AG09319 (cell line): ENCODE measurements around the gene EMCN.
A peak's percentile ranks its signal among the peaks of the same experiment; 100 is the strongest.

Source experiments
- DNase-seq: peaks from one replicate; pipeline ENCODE4 v3.0.0-alpha.2; 2010; ENCODE audit warnings: low read depth; ENCODE audit errors: extremely low read depth
- CTCF ChIP-seq: IDR thresholded peaks from 2 replicates; pipeline ENCODE4 v1.5.1; 2011; ENCODE audit warnings: low read depth, mild to moderate bottlenecking, inconsistent platforms, low read length, moderate library complexity

EMCN gene

GRCh38 chr4:100428051-100428450 is 89.8 kb downstream of the EMCN start:
- no peak for TF ChIP-seq CTCF
- DNase-seq = no peak

- TF ChIP-seq CTCF = no peak
- no peak for DNase-seq
Measured at GRCh38 chr4:100424376-100424775, 93.4 kb downstream of the EMCN start.

- no peak for TF ChIP-seq CTCF
- no peak for DNase-seq
Measured at GRCh38 chr4:100422894-100423293, 94.9 kb downstream of the EMCN start.

GRCh38 chr4:100421361-100421978 is 96.4 kb downstream of the EMCN start:
- TF ChIP-seq CTCF = peak; percentile 53
- DNase-seq = peak; percentile 11

GRCh38 chr4:100420571-100420970 is 97.3 kb downstream of the EMCN start:
- TF ChIP-seq CTCF = no peak
- DNase-seq = no peak

GRCh38 chr4:100417565-100417964 is 100.3 kb downstream of the EMCN start:
- peak; percentile 34 for DNase-seq
- TF ChIP-seq CTCF = no peak

GRCh38 chr4:100414016-100414790 is 103.6 kb downstream of the EMCN start:
- TF ChIP-seq CTCF = no peak

More at GRCh38 chr4:100414016-100414790, 103.6 kb downstream of the EMCN start:
- DNase-seq = no peak
